Activated T-cell treated with anti-CD3 and anti-CD28 coated beads for 48 hours (primary cell): ENCODE results near the gene HTD2.
"Not testable (repeated sequence)": the region's sequence is repeated elsewhere in the genome, so short reads cannot be mapped to it uniquely, and the experiment has no call there.

Experiments
- DNase-seq: peaks from one replicate; pipeline ENCODE4 v3.0.0-alpha.2; 2020; ENCODE audit warnings: low read depth

Gene HTD2

GRCh38 chr3:58333206-58334012 is 27.1 kb downstream of the HTD2 start:
- no peak for DNase-seq

GRCh38 chr3:58334013-58334321 is 27.6 kb downstream of the HTD2 start:
- no peak for DNase-seq

- no peak for DNase-seq
Measured at GRCh38 chr3:58334506-58334884, 28.2 kb downstream of the HTD2 start.

GRCh38 chr3:58335652-58335947 is 29.3 kb downstream of the HTD2 start:
- DNase-seq = no peak

- no peak for DNase-seq
Measured at GRCh38 chr3:58336135-58336882, 30.0 kb downstream of the HTD2 start.

- no peak for DNase-seq
Measured at GRCh38 chr3:58337190-58337589, 30.9 kb downstream of the HTD2 start.

- not testable (repeated sequence) for DNase-seq
Measured at GRCh38 chr3:58339146-58339545, 32.8 kb downstream of the HTD2 start.

- DNase-seq = no peak
Measured at GRCh38 chr3:58340594-58341244, 34.4 kb downstream of the HTD2 start.

- DNase-seq = no peak
Measured at GRCh38 chr3:58341376-58341775, 35.1 kb downstream of the HTD2 start.

- no peak for DNase-seq
Measured at GRCh38 chr3:58342676-58343075, 36.4 kb downstream of the HTD2 start.

GRCh38 chr3:58345457-58345856 is 39.1 kb downstream of the HTD2 start:
- no peak for DNase-seq

- no peak for DNase-seq
Measured at GRCh38 chr3:58346368-58346767, 40.0 kb downstream of the HTD2 start.

- no peak for DNase-seq
Measured at GRCh38 chr3:58347984-58348383, 41.7 kb downstream of the HTD2 start.

- no peak for DNase-seq
Measured at GRCh38 chr3:58349792-58350626, 43.7 kb downstream of the HTD2 start.

- no peak for DNase-seq
Measured at GRCh38 chr3:58350627-58351013, 44.3 kb downstream of the HTD2 start.

- no peak for DNase-seq
Measured at GRCh38 chr3:58351920-58352319, 45.6 kb downstream of the HTD2 start.

GRCh38 chr3:58352626-58353025 is 46.3 kb downstream of the HTD2 start:
- DNase-seq = no peak

GRCh38 chr3:58353722-58354553 is 47.6 kb downstream of the HTD2 start:
- DNase-seq = no peak

- no peak for DNase-seq
Measured at GRCh38 chr3:58355179-58355578, 48.9 kb downstream of the HTD2 start.

- DNase-seq = no peak
Measured at GRCh38 chr3:58356054-58356453, 49.7 kb downstream of the HTD2 start.

GRCh38 chr3:58357402-58357801 is 51.1 kb downstream of the HTD2 start:
- DNase-seq = no peak

GRCh38 chr3:58358092-58358491 is 51.8 kb downstream of the HTD2 start:
- no peak for DNase-seq
